Gastroesophageal sphincter (tissue), 4 donors: Measurements from ENCODE around the gene ANKRD13A. TPM values are rescaled to one million over a fixed set of nuclear protein-coding genes. Genes with fewer than 3 reads are reported as not detected.

ENCODE experiments used
- ATAC-seq: fragments of 150-250 bp; one replicate; pipeline ENCODE4 v1.9.1; 2016; ENCODE audit warnings: mild to moderate bottlenecking, moderate library complexity
- H3K27ac ChIP-seq, 4 donors: fragments of 200-600 bp; sonication (generic) in 3 of 4; 1 replicate in 3 of 4; 2 replicates in 1 of 4; pipeline ENCODE4 v1.5.1; 2016 to 2019
- H3K27me3 ChIP-seq: fragments of 200-600 bp; sonication (generic); one replicate; pipeline ENCODE4 v1.5.1; 2019
- H3K36me3 ChIP-seq, 2 donors: fragments of 200-600 bp; sonication (generic); one replicate each; pipeline ENCODE4 v1.5.1; 2019; ENCODE audit warnings: control low read depth in 1 of 2
- H3K4me1 ChIP-seq, 3 donors: fragments of 200-600 bp; sonication (generic); 1 replicate in 2 of 3; 2 replicates in 1 of 3; pipeline ENCODE4 v1.5.1; 2016 to 2019; ENCODE audit warnings: control low read depth in 2 of 3
- H3K4me3 ChIP-seq, 2 donors: fragments of 200-600 bp; sonication (generic); one replicate each; pipeline ENCODE4 v1.5.1; 2019; ENCODE audit warnings: mild to moderate bottlenecking in 1 of 2, moderate library complexity in 1 of 2
- H3K9me3 ChIP-seq, 3 donors: fragments of 200-600 bp; sonication (generic); one replicate each; pipeline ENCODE4 v1.5.1; 2017 to 2019; ENCODE audit warnings: control low read depth in 2 of 3
- EP300 ChIP-seq: sonication (generic); formaldehyde crosslinking; IDR thresholded peaks from one replicate; pipeline ENCODE4 v1.6.1; 2017; ENCODE audit warnings: antibody characterized with exemption, mild to moderate bottlenecking
- POLR2A ChIP-seq, 2 donors: fragments of 450-650 bp; IDR thresholded peaks; one replicate each; pipeline ENCODE4 v1.6.1; 2017; ENCODE audit warnings: antibody characterized with exemption in 2 of 2, mild to moderate bottlenecking in 2 of 2, moderate library complexity in 1 of 2
- POLR2AphosphoS5 ChIP-seq: sonication (generic); formaldehyde crosslinking; IDR thresholded peaks from one replicate; pipeline ENCODE4 v1.6.1; 2017; ENCODE audit warnings: antibody characterized with exemption
- WGBS, 2 donors: methylation state at CpG; one replicate each; pipeline ENCODE4 v1.1.5; 2018; ENCODE audit warnings: low coverage in 1 of 2; 5-methylcytosine and 5-hydroxymethylcytosine counted together
- total RNA-seq, 4 donors: library from RNA; depleted of rRNA; stranded (reverse); fragments of >200 nt; gene quantifications; one replicate each; pipeline ENCODE4 v1.1.0, GENCODE V29; 2016
- TF ChIP-seq, protein P1 (sequence below), 4 experiments: fragments of 200-600 bp in 2 of 4; fragments of 450-650 bp in 2 of 4; sonication (generic) in 1 of 4; IDR thresholded peaks; one replicate each; pipeline ENCODE4 v1.5.1; 2017 to 2019; ENCODE audit warnings: antibody characterized with exemption in 4 of 4, mild to moderate bottlenecking in 2 of 4, moderate library complexity in 2 of 4

ANKRD13A gene
- total RNA-seq, 4 donors from 2014 or later = 141 to 182 (median 153) TPM

- H3K27ac ChIP-seq = no peak overlapping the region
- 71 to 92% methylated on average over 5 to 6 of the region's 8 CpGs for WGBS, 2 donors
- no peak for ATAC-seq
- peaks cover 0 to 98% of the 10 kb centered on the region in 2 donors for H3K36me3 ChIP-seq
- no peak overlapping the region for H3K4me3 ChIP-seq
- H3K4me1 ChIP-seq = peaks cover 0 to 8% (median 0%) of the 10 kb centered on the region in 3 donors
- TF ChIP-seq, protein P1, sequence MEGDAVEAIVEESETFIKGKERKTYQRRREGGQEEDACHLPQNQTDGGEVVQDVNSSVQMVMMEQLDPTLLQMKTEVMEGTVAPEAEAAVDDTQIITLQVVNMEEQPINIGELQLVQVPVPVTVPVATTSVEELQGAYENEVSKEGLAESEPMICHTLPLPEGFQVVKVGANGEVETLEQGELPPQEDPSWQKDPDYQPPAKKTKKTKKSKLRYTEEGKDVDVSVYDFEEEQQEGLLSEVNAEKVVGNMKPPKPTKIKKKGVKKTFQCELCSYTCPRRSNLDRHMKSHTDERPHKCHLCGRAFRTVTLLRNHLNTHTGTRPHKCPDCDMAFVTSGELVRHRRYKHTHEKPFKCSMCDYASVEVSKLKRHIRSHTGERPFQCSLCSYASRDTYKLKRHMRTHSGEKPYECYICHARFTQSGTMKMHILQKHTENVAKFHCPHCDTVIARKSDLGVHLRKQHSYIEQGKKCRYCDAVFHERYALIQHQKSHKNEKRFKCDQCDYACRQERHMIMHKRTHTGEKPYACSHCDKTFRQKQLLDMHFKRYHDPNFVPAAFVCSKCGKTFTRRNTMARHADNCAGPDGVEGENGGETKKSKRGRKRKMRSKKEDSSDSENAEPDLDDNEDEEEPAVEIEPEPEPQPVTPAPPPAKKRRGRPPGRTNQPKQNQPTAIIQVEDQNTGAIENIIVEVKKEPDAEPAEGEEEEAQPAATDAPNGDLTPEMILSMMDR (IDR thresholded peaks at IDR 0.05) = no peak
- no peak for TF ChIP-seq POLR2AphosphoS5
- TF ChIP-seq EP300 = no peak
- no peak for TF ChIP-seq POLR2A (IDR thresholded peaks at IDR 0.05)
- no peaks in the 10 kb centered on the region for H3K9me3 ChIP-seq
- H3K27me3 ChIP-seq = no peaks in the 10 kb centered on the region
These were observed 31.7 kb upstream of the ANKRD13A start for GRCh38 chr12:109967383-109968031.

GRCh38 chr12:109968032-109968420 is 31.2 kb upstream of the ANKRD13A start:
- TF ChIP-seq, protein P1 (IDR thresholded peaks at IDR 0.05) = no peak
- TF ChIP-seq POLR2A (IDR thresholded peaks at IDR 0.05) = no peak
- no peak for TF ChIP-seq POLR2AphosphoS5
- TF ChIP-seq EP300 = no peak
- H3K36me3 ChIP-seq = peaks cover 0 to 98% of the 10 kb centered on the region in 2 donors

DNA sequence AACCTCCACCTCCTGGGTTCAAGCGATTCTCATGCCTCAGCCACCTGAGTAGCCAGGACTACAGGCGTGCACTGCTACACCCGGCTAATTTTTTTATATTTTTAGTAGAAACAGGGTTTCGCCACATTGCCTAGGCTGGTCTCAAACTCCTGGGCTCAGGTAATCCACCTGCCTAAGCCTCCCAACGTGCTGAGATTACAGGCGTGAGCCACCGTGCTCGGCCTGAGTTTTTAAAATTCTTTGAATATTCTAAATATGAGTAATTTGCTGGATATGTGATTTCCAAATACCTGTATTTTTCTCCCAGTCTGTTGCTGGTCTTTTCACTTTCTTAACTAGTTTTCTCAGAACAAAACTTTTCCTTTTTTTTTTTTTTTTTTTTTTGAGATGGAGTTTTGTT is 30.4 kb upstream of the ANKRD13A start:
- peaks cover 0 to 5% (median 0%) of the 10 kb centered on the region in 3 donors for H3K4me1 ChIP-seq
- no peaks in the 10 kb centered on the region for H3K9me3 ChIP-seq
- TF ChIP-seq, protein P1 (IDR thresholded peaks at IDR 0.05) = no peak
- TF ChIP-seq POLR2AphosphoS5 (no peak), EP300 (no peak), POLR2A (IDR thresholded peaks at IDR 0.05) (no peak)
- H3K4me3 ChIP-seq = no peak overlapping the region
- 94 to 95% methylated on average over 7 of the region's 8 CpGs for WGBS, 2 donors
- no peak for ATAC-seq
- no peaks in the 10 kb centered on the region for H3K27me3 ChIP-seq
- peaks cover 0 to 98% of the 10 kb centered on the region in 2 donors for H3K36me3 ChIP-seq
- H3K27ac ChIP-seq = no peak overlapping the region

More at GRCh38 chr12:109968032-109968420, 31.2 kb upstream of the ANKRD13A start:
- Histone ChIP-seq H3K27me3 (no peaks in the 10 kb centered on the region), H3K27ac (no peak overlapping the region), H3K4me3 (no peak overlapping the region), H3K4me1 (peaks cover 0 to 8% (median 0%) of the 10 kb centered on the region in 3 donors), H3K9me3 (no peaks in the 10 kb centered on the region)
- no peak for ATAC-seq
- WGBS, 2 donors = 83 to 100% methylated on average over 1 to 2 of the region's 2 CpGs

GRCh38 chr12:109972821-109973220 is 26.4 kb upstream of the ANKRD13A start:
- TF ChIP-seq, protein P1 (IDR thresholded peaks at IDR 0.05) = no peak
- no peak for TF ChIP-seq EP300
- no peak for TF ChIP-seq POLR2AphosphoS5
- H3K36me3 ChIP-seq = peaks cover 0 to 100% of the 10 kb centered on the region in 2 donors
- ATAC-seq = no peak

DNA sequence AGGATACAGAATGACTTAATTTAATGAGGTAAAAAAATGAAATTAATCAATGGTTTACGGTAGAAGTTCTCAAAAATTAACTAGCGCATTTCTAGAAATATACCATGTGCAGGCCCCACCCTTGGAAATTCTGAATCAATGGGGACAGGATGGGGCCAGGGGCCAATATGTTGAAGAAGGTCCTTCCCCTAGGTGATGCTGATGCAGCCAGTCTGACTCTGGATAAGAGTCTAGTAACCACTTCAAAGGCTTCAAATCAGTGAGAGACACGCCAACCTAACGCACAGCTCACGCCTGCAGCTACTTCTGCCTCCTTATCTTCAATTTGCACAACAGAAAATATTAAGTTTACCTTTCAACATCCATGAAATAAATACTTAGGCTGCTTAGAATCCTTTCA is 17.9 kb upstream of the ANKRD13A start:
- ATAC-seq = no peak
- no peaks in the 10 kb centered on the region for H3K9me3 ChIP-seq
- no peaks in the 10 kb centered on the region for H3K4me1 ChIP-seq
- H3K4me3 ChIP-seq = no peak overlapping the region
- peaks cover 0 to 99% of the 10 kb centered on the region in 2 donors for H3K36me3 ChIP-seq
- 84 to 95% methylated on average over 5 of the region's 5 CpGs for WGBS, 2 donors
- TF ChIP-seq, protein P1 (IDR thresholded peaks at IDR 0.05) = no peak
- TF ChIP-seq POLR2A (IDR thresholded peaks at IDR 0.05) (no peak), EP300 (no peak), POLR2AphosphoS5 (no peak)
- H3K27me3 ChIP-seq = no peaks in the 10 kb centered on the region
- no peak overlapping the region for H3K27ac ChIP-seq

More at GRCh38 chr12:109972821-109973220, 26.4 kb upstream of the ANKRD13A start:
- WGBS, 2 donors = 100% methylated on average over 1 to 3 of the region's 4 CpGs
- Histone ChIP-seq H3K9me3 (no peaks in the 10 kb centered on the region), H3K27me3 (no peaks in the 10 kb centered on the region), H3K27ac (no peak overlapping the region), H3K4me1 (no peaks in the 10 kb centered on the region), H3K4me3 (no peak overlapping the region)
